Liver (tissue), 3 donors: Measurements from ENCODE around the gene CA11.

Experiments
- CTCF ChIP-seq: fragments of 150-350 bp; IDR thresholded peaks from 2 replicates; pipeline ENCODE4 v1.5.1; 2017; ENCODE audit warnings: improper control_type of control experiment, low read depth, low read length; ENCODE audit not compliant: missing input control
- GABPA ChIP-seq, 2 donors: IDR thresholded peaks in 1 of 2; conservative IDR thresholded peaks in 1 of 2; 2 replicates each; pipeline ENCODE4 v1.6.1; 2016; ENCODE audit warnings: antibody characterized with exemption in 2 of 2, mild to moderate bottlenecking in 1 of 2, moderate library complexity in 1 of 2
- HNF4A ChIP-seq, 2 donors: conservative IDR thresholded peaks; 2 replicates each; pipeline ENCODE4 v1.6.1; 2016; ENCODE audit warnings: antibody characterized with exemption in 2 of 2, mild to moderate bottlenecking in 2 of 2
- RAD21 ChIP-seq, 2 donors: IDR thresholded peaks; 2 replicates each; pipeline ENCODE4 v1.6.1; 2016; ENCODE audit warnings: antibody characterized with exemption in 2 of 2, mild to moderate bottlenecking in 2 of 2
- ZBTB33 ChIP-seq: IDR thresholded peaks from 2 replicates; pipeline ENCODE4 v1.6.1; 2016; ENCODE audit warnings: antibody characterized with exemption
- donor health status: healthy.
- donor health status: healthy.

GRCh38 chr19:48618278-48618915, 27.6 kb downstream of the CA11 start:
- no peak for TF ChIP-seq GABPA (IDR thresholded peaks at IDR 0.05 in 1 of 2, conservative IDR thresholded peaks at IDR 0.05 in 1 of 2)
- TF ChIP-seq CTCF: no peak
- no peak for TF ChIP-seq HNF4A (conservative IDR thresholded peaks at IDR 0.05)
- no peak for TF ChIP-seq ZBTB33
- TF ChIP-seq RAD21 (IDR thresholded peaks at IDR 0.05): no peak
